Memory B cell (primary cell): ENCODE measurements around the gene SH2D1B.
"Not testable (repeated sequence)": the region's sequence is repeated elsewhere in the genome, so short reads cannot be mapped to it uniquely, and the experiment has no call there.

Source experiments
- ATAC-seq: fragments of 150-1000 bp; cut with Tn5 transposase; 2 replicates; pipeline ENCODE4 v1.10.0; 2021; ENCODE audit warnings: low read depth, mild to moderate bottlenecking, moderate library complexity
- DNase-seq, 2 donors: peaks; one replicate each; pipeline ENCODE4 v3.0.0; 2022; ENCODE audit warnings: low spot score in 2 of 2
- H3K27ac Mint-ChIP-seq: one replicate; pipeline ENCODE4 v1.8.0; 2022; ENCODE audit warnings: mild to moderate bottlenecking, moderate library complexity, mixed read lengths
- H3K27me3 Mint-ChIP-seq: one replicate; pipeline ENCODE4 v1.8.0; 2022; ENCODE audit warnings: mixed read lengths
- H3K36me3 Mint-ChIP-seq: one replicate; pipeline ENCODE4 v1.8.0; 2022; ENCODE audit warnings: mild to moderate bottlenecking, mixed read lengths
- H3K4me1 Mint-ChIP-seq: one replicate; pipeline ENCODE4 v1.8.0; 2022; ENCODE audit warnings: mixed read lengths
- H3K4me3 Mint-ChIP-seq: one replicate; pipeline ENCODE4 v1.8.0; 2022; ENCODE audit warnings: mild to moderate bottlenecking, moderate library complexity, mixed read lengths
- H3K9me3 Mint-ChIP-seq: one replicate; pipeline ENCODE4 v1.8.0; 2022; ENCODE audit warnings: mixed read lengths

The SH2D1B gene

DNA sequence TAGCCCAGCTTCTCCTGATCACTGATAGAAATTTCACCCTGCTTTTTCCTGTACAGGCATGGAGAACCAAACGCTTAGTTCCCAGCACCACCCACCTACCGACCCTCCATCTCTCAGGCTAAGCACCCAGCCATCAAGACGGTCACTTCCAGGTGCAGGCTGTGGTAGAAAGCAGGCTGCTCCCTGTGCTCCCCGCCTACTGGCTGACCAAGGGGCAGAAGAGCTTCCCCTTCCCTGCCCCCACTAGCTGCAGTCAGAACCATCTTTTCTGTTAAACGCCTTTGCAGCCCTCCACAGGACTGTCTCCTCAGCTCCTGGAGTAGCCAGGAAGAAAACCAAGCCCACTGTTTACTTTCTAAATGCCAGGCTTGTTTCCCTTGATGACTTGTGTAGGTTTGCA, 58.2 kb downstream of the SH2D1B start:
- peaks cover 15% of the 10 kb centered on the region for H3K27me3 Mint-ChIP-seq
- H3K27ac Mint-ChIP-seq: no peak overlapping the region
- H3K9me3 Mint-ChIP-seq: no peaks in the 10 kb centered on the region
- no peaks in the 10 kb centered on the region for H3K36me3 Mint-ChIP-seq
- no peak for DNase-seq
- no peak for ATAC-seq
- H3K4me1 Mint-ChIP-seq: no peaks in the 10 kb centered on the region
- H3K4me3 Mint-ChIP-seq: no peak overlapping the region

DNA sequence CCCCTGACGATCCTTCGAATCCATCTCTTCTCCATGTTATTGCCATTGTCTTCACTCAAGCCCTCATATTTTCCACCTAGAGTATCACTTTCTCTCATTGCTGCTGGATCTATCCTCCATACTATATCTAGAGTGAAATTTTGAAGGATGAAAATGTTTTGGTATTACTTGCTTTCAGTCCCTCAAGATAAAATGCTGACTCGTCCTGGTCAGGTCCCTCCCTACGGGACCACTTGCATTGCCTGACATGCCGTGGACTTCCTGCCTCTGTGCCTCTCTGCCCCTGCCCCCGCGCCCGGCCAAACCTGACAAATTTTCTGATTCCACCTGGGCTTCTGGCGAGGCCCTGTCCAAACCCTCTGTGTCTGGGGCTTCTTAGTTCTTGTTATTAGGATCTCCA, 58.9 kb downstream of the SH2D1B start:
- H3K27ac Mint-ChIP-seq: no peak overlapping the region
- no peaks in the 10 kb centered on the region for H3K36me3 Mint-ChIP-seq

DNA sequence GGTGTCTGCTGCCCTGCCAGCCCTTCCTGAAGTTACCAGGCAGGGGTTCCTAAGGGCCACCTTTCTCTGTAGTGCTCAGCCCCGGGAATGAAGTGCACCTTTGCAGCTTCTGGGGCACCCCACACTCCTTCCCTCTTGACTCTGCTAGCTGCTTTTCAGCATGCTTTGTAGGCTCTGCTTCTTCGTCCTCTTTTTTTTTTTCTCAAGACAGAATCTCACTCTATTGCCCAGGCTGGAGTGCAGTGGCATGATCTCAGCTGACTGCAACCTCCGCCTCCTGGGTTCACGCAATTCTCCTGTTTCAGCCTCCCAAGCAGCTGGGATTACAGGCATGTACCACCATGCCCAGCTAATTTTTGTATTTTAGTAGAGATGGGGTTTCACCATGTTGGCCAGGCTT, 60.1 kb downstream of the SH2D1B start:
- not testable (repeated sequence) for DNase-seq, H3K27me3 Mint-ChIP-seq, H3K9me3 Mint-ChIP-seq, H3K27ac Mint-ChIP-seq, H3K36me3 Mint-ChIP-seq, ATAC-seq, H3K4me1 Mint-ChIP-seq, H3K4me3 Mint-ChIP-seq

More for the DNA sequence above, 58.9 kb downstream of the SH2D1B start:
- ATAC-seq: no peak
- Mint-ChIP-seq H3K27me3 (peaks cover 15% of the 10 kb centered on the region), H3K4me1 (no peaks in the 10 kb centered on the region), H3K4me3 (no peak overlapping the region), H3K9me3 (no peaks in the 10 kb centered on the region)
- no peak for DNase-seq

DNA sequence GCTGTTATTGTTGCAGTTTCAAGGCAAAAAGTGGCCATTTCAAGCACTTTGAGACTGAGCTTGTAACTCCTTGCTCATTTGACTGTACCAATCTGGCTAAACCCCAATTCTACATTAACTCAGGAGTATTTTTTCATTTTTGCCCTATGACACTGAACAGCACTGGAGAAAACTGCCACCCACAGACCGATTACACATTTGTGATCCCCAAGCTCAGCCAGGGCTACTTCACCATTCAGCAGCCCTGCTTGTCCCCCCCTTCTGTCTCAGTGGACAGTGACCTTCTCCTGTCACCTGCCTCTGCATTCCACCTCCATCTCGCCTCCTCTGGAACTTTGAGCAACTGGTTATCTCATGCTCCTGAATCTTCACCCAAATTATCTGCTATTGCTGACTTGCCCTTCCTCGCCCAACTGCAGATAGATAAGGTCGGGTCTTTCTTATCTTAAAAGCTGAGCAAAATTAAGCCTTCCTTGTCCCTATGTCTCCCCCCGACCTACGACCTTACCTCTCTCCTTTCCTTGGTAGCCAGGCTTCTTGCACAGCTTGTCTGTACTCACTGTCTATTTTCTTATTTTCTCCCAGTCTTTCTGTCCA, 60.6 kb downstream of the SH2D1B start:
- Mint-ChIP-seq H3K4me3 (no peak overlapping the region), H3K27me3 (peaks cover 9% of the 10 kb centered on the region), H3K9me3 (no peaks in the 10 kb centered on the region), H3K36me3 (no peaks in the 10 kb centered on the region), H3K4me1 (no peaks in the 10 kb centered on the region), H3K27ac (no peak overlapping the region)
- ATAC-seq (no peak), DNase-seq (no peak)

GRCh38 chr1:162349635-162350330, 62.2 kb downstream of the SH2D1B start:
- Mint-ChIP-seq H3K4me1 (no peaks in the 10 kb centered on the region), H3K9me3 (no peaks in the 10 kb centered on the region), H3K36me3 (no peaks in the 10 kb centered on the region), H3K4me3 (no peak overlapping the region), H3K27me3 (peaks cover 6% of the 10 kb centered on the region), H3K27ac (no peak overlapping the region)
- ATAC-seq (no peak), DNase-seq (no peak)

DNA sequence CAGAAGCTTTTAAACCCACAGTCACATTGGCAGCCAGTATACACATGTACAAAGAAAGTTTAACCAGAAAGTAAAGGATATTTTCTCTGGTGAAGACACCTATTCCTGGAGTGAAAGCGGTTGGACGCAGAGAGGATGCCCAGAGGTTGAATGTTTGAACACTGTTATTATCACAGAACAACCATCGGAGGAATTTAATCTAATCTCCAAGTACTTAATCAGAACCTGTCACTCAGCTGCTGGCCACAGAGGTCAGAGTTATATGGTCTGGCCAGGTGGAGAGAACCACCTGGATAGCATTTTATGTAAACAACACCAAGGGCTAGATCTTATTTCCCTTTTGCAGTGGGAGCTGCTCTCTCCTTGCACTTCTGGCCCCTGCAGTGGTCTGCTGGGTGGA, 64.7 kb downstream of the SH2D1B start:
- Mint-ChIP-seq H3K27ac (no peak overlapping the region), H3K4me3 (no peak overlapping the region), H3K27me3 (peaks cover 4% of the 10 kb centered on the region), H3K9me3 (no peaks in the 10 kb centered on the region), H3K4me1 (no peaks in the 10 kb centered on the region), H3K36me3 (no peaks in the 10 kb centered on the region)
- DNase-seq: no peak
- no peak for ATAC-seq
